PC-9 (cell line): ENCODE results near the gene CEP89.

Experiments used
- CTCF ChIP-seq: fragments of 200-600 bp; sonication (generic); conservative IDR thresholded peaks from 2 replicates; pipeline ENCODE4 v1.6.1; 2017; ENCODE audit warnings: mixed run types, antibody characterized with exemption, mild to moderate bottlenecking, moderate library complexity
- EZH2 ChIP-seq: fragments of 200-600 bp; sonication (generic); IDR thresholded peaks from 2 replicates; pipeline ENCODE4 v1.8.0; 2017; ENCODE audit warnings: antibody characterized with exemption, low read depth

GRCh38 chr19:32930567-32930966 lies 41.2 kb downstream of the CEP89 start:
- no peak for TF ChIP-seq CTCF
- no peak for TF ChIP-seq EZH2
